ENCODE measurements around the gene STPG3. TPM values are rescaled to one million over a fixed set of nuclear protein-coding genes. Genes with fewer than 3 reads are reported as not detected.
"Not testable (repeated sequence)": the region's sequence is repeated elsewhere in the genome, so short reads cannot be mapped to it uniquely, and the experiment has no call there.

Gene STPG3
- polyA plus RNA-seq, 1 donor = 0.18 TPM

- no peak for DNase-seq (ENCODE audit: low read depth)
Observed at GRCh38 chr9:137244486-137245449, 6.3 kb upstream of the STPG3 start.

DNA sequence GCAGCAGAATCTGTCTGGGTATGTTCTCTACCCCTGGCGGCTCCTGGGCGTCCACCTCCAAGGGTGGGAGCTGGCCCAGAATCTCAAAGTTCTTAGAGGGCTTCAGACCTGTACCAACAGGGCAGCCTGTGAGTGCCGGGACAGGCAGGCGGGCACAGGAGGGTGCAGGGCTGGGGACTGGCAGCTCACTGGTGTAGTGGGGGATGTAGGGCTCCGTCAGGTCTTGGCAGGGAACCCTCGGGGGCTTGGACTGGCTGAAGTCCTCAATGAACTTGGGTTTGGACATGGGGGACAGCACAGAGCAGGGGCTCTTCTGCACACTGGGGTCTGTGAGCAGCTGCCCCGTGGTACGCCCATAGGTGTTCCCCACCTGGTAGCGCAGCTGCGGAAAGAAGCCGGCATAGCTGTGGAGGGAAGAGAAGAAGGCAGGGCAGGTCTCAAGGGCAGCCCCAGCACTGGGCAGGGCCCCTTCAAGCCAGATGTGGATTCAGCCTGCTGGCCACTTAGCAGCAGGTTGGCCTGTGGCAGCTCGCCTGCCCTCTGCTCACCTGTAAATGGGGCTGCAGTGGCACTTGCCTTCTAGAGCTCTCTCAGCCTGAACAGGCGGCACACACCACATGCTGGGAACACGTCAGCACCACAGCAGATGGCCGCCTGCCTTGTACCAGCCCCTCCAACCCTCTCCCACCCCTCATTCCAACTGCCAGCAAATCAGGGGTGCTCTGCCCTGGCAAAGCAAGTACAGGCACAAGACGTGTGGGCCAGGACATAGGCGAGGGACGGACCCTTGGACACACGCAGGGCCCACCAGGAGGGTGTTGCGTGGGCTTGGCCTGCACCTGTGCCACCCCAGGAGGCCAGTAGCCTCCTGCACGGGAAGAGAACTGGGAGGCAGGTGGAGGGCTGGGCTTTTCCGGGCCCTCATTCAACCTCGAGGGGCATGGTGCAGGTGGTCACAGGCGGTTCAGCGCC, 5.3 kb upstream of the STPG3 start:
- no peak for DNase-seq (ENCODE audit: low read depth)

DNA sequence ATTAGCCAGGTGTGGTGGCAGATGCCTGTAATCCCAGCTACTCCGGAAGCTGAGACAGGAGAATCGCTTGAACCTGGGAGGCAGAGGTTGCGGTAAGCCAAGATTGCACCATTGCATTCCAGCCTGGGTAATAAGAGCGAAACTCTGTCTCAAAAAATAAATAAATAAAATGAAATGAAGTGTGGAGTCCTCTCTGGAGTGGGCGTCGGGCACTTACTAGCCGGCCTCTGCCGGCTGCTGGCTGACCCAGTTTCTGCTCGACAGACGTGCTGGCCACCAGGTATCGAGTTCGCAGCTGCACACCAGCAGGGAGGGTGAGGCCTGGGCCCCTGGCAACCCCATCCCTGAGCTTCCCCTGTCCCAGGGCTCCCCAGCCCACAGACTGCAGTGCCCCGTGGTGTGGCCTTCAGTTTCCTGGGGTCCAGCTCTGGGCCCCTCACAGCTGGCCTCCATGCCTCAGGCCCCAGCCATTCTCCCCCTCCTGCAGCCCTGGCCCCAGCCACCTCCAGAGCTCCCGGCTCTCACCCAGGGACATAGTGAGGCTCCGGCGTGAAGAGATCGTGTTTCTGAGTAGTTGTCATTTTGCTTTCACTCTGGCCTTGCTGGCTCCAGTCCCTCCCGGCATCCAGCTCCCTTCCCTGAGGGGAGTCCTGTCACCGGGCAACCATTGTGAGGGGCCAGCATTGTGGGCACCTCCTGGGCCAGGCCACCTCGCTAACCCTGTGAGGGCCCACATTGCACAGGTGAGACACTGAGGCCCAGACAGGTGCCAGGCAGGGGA, 3.8 kb upstream of the STPG3 start:
- DNase-seq (ENCODE audit: low read depth) = no peak

DNA sequence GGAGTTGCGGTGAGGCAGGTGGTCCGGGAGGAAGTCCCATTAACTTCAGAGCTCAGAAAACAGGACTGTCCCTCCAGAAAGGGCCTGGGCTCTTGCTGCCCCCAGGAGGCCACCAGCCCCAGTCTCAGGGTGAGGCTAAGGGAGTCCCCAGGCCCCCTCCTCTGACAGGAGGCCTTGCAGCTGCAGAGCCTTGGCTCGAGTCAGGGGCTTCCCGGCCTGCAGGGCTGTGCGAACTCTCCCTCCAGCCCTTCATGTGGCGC, 3.2 kb upstream of the STPG3 start:
- DNase-seq (ENCODE audit: low read depth) = no peak

DNA sequence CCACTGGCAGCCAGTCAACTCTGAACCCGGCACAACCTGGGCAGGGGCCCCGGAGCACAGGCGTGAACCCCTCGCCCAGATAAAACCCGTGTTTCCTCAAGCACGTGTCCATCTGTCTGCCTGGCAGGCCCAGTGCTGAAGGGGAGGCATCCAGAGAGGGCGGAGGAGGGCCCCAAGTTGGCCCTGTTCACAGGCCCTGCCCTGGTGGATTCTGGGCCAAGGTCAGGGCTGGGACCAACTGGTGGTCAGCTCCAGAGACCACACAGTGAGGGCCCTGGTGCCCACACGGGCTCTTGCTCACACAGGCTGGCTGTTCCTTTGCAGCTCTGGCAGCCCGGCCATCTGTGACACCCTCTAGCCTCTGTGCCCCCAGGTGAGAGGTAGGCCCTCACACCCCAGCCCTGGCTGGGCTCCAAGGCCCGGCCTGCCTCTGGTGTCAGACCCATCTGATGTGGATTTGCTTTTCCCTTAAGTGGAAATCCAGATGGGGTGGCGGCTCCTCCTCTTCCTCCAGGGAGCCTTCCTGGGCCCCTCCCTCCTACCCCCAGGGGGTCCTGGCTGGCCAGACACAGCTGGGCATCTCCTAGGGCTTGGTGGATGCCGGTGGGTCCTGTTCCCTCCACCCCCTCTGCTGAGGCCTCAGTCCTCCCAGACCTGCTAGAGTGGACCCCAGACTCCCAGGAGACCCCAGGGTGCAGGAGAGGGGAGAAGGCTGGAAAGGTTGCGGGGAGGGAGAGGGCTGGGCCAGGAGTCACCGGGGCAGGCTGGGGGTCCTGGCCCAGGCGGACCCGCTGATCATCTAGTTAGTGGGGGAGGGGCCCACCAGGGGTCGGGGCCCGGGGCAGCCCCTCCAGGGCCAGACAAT, 525 bp upstream of the STPG3 start:
- DNase-seq (ENCODE audit: low read depth) = no peak

DNA sequence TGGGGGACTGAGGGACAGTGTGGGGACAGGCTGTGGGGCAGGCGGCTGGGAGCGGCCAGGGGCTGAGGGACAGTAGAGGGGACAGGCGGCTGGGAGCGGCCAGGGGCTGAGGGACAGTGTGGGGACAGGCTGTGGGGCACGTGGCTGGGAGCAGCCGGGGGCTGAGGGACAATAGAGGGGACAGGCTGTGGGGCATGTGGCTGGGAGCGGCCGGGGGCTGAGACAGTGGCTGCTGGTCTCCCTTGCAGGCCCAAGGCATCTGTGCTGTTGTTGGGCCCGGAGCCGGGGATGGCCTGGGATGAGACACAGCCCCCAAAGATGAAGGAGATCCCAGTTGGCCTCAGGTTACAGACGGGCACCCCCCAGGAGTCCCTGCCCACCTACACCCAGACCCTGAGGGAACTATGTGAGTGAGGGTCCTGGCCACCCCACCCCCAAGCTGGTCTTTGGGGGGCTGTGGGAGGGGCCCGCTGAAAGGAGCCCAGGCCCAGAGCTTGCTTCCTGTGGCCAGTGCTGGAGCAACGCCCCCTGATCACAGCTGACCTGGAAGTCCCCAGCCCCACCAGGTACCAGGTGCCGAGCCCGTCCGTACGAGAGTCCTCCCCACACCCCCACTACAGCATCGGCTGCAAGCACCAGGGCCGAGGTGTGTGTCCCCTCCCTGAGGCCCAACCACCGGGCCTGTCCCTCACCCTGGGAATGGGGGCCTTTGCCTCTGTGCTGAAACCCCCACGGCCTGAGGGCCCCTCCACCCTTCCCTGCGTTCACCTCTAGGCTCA, 593 bp downstream of the STPG3 start:
- no peak for DNase-seq (ENCODE audit: low read depth)

GRCh38 chr9:137252555-137253506, 1.7 kb downstream of the STPG3 start:
- DNase-seq (ENCODE audit: low read depth) = no peak

DNA sequence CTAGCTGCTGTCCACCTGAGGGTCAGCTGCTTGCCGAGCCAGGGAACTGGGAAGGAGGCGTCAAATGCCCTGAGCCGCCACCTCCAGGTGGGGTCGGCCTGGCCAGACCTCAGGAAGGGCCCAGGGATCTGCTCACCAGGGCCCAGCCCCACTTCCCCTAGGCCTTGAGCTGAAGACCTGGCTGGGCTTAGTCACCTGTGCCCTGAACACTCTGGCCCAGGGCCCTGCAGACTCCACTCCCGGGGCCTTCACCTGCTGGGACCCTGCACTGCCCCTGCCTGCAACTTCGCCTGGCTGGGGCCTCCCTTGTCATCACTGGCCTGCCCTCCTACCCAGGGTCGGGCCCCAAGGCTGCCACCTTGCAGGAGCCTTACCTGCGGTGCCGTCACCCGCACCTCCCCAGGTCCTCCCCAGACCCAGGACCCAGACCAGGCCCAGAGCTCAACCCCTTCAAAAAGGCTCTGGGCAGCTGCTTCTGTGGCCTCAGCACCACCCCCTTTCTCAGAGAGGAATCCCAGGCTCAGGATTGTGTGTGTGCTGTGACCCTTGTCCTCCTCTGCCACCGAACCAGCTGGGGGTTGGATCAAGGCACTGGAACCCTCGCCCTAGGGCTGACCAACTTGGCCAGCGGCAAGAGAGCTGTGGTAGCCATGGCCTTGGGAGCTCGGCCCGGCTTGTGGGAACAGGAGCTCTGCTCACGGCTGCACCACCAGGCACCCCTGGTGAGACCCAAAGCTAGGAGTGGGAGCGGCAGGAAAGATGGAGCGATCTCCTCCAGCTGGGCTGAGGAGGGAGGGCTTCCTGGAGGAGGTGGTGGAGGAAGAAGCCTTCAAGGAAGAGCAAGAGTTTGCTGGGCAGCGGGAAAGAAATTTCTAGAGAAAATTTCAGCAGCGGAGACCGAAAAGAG, 2.9 kb downstream of the STPG3 start:
- no peak for DNase-seq (ENCODE audit: low read depth)

DNA sequence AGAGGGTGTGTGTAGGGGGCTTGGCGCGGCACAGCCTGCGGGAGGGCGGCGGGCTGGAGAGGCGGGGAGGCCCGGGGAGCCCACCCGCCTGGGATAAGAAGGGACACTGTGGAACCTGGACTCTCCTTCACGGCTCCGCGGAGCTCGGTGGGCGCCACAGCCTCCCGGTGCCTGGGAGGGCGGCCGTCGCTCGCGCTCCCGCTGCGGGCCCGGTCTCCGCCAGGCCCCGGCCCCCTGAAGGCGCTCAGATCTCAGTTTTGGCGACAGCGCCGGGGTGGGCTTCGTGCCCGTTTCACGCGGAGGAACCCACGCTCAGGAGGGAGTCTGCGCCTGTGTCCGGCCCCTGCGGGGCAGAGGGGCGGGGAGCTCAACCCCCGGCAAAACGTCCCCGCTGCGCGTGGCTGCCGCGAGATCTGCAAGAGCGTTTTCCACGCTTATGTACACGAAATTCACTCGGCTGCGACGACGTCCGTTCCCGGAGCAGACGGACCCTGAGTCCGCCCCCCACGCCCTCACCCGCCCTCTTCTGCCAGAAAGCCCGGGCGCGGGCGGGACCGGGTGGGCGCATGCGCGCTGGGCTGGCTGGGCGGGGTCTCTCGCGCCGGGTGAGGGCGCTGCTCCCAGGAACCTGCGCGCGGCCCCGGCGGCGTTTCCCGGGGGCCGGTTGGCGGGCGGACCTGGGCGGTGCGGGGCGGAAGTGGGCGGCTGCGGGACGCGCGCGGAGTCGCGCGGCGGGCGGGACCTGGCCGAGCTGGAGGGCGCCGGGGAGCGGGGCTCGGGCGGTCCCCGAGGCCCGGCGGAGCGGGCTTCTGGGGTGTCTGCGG, 3.8 kb downstream of the STPG3 start, which contains the start of gene NELFB:
TSS of gene NELFB (plus strand) at position 704 of the 824 bp plus-strand sequence.
- peak; percentile 39 for DNase-seq (ENCODE audit: low read depth)

DNA sequence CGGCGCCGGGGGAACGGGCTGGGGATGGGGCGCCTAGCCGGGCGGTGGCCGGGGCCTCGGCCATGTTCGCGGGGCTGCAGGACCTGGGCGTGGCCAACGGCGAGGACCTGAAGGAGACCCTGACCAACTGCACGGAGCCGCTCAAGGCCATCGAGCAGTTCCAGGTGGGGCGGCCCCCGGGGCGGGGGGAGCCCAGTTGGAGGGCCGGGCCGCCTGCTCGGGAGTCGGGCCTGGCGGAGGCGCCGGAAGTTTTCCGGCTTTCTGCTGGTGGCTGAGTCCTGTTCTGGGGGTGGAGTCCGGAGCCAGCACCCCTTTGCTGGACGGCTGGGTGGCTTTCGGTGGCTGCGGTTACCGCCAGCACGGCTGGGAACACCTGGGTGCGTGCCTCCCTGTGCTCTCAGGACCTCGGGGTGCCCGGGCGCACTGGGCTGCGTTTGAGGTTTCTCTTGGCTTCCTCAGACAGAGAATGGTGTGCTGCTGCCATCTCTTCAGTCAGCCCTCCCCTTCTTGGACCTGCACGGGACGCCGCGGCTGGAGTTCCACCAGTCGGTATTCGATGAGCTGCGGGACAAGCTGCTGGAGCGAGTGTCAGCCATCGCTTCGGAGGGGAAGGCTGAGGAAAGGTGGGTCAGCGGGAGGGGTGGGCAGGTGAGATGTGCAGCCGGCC, 4.5 kb downstream of the STPG3 start:
- DNase-seq (ENCODE audit: low read depth) = no peak

DNA sequence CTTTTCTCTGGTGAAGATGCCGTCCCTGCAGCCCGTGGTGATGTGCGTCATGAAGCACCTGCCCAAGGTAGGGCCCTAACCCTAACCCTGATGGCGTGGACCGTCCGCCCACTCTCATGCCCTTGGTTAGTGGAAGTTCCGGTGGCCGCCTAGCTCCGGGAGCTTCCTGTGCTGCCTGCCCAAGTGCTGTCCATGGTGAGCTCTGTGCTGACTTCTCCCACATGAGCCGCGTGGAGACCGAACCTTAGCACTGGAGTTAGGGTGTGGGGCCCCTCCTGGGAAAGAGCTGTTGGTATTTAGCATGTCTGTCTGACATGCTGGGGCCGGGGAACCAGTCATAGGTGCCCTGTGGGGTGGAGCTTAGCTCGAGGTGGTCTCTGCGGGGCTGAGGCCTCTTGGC, 5.3 kb downstream of the STPG3 start:
- no peak for DNase-seq (ENCODE audit: low read depth)

- DNase-seq (ENCODE audit: low read depth) = no peak
Observed at GRCh38 chr9:137256856-137257255, 5.8 kb downstream of the STPG3 start.

- DNase-seq (ENCODE audit: low read depth) = not testable (repeated sequence)
Observed at GRCh38 chr9:137262173-137262908, 11.3 kb downstream of the STPG3 start.

- DNase-seq (ENCODE audit: low read depth) = no peak
Observed at GRCh38 chr9:137262909-137263285, 11.8 kb downstream of the STPG3 start.

DNA sequence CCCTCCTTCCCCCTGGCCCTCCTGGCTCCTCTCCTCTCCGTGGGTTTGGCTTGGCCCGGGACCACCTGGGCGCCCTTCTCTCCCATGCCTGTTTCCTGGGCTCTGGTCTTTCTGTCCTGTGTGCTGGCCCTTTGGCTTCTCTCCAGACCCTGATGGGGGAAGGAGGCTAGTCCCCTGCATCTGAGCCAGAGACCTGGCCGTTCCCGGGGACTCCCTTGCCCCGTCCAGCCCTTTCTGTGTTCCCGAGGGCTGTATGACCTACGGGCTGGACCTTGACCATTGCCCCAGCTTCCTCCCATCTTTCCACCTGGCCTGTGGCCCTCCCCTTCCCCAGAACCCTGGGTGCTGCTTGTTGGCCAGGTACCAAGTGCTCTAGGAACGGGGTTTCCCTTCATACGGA, 12.4 kb downstream of the STPG3 start:
- no peak for DNase-seq (ENCODE audit: low read depth)

DNA sequence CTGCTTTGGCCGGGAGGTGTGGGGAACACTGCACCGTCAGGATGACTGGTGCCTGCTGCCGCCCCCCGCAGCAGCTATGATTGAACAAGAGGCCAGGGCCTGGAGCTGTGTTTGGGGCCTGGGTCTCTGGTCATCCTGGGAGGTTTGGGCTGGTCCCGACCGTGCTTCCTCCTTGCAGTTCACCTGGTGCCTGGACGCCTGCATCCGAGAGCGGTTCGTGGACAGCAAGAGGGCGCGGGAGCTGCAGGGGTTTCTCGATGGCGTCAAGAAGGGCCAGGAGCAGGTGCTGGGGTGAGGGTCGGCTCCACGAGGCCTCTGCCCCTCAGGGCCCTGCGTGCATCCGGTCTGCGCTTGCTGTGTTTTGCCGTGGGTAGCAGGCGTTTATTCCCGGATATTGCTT, 13.0 kb downstream of the STPG3 start:
- no peak for DNase-seq (ENCODE audit: low read depth)

Data from forelimb muscle (tissue), 1 donor.